Embryonic facial prominence (tissue), 1 donor: ENCODE measurements around the gene FCRL4.
"Not testable (repeated sequence)": the region's sequence is repeated elsewhere in the genome, so short reads cannot be mapped to it uniquely, and the experiment has no call there.

Experiments used
- DNase-seq: peaks from one replicate; pipeline ENCODE4 v3.0.0-alpha.2; 2016; ENCODE audit errors: extremely low spot score

FCRL4 gene

GRCh38 chr1:157551694-157552693, 45.9 kb downstream of the FCRL4 start, which contains the start of gene FCRL5:
Gene FCRL5, minus strand, starts transcription at chr1:157552515. Its CDS starts 153 bp downstream, at chr1:157552362.
- no peak for DNase-seq

GRCh38 chr1:157548081-157548480, 49.8 kb downstream of the FCRL4 start:
- DNase-seq, result not testable (repeated sequence)

- DNase-seq, result no peak
These were observed 55.2 kb downstream of the FCRL4 start for GRCh38 chr1:157542676-157543075.

- no peak for DNase-seq
These were observed 57.0 kb downstream of the FCRL4 start for GRCh38 chr1:157540852-157541251.

- DNase-seq, result no peak
These were observed 57.6 kb downstream of the FCRL4 start for GRCh38 chr1:157540160-157540748.

- DNase-seq, result no peak
These were observed 58.3 kb downstream of the FCRL4 start for GRCh38 chr1:157539568-157539967.

GRCh38 chr1:157532569-157532968, 65.3 kb downstream of the FCRL4 start:
- no peak for DNase-seq

GRCh38 chr1:157523774-157524493, 74.0 kb downstream of the FCRL4 start:
- no peak for DNase-seq
